ENCODE measurements around the gene CENPQ.

DNA sequence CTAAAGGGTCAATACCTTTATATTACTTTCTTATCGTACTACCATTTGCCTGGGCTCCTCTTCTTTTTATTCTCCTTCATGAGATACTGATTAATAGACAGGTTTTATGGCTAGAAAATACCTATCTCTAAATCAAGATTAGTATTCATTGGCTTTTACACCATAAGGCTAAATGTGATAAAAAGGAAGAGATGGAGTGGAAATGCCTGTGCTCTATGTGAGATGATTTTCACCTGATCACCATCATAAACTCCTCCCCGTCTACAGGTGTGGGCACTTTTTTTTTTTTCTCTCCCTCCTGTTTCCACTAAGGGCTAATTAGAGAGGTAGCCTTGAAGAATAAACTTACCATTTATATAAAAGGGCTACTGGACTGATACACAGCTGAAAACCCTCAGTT, 36.5 kb downstream of the CENPQ start, which contains the start of gene GLYATL3:
- TF ChIP-seq EZH2 (IDR thresholded peaks at IDR 0.05; ENCODE audit: low read depth, unreplicated experiment) (no peak), CTCF (conservative IDR thresholded peaks at IDR 0.05; ENCODE audit: low read depth in 2 of 2) (no peak)
